Left forelimb (tissue), 1 donor: ENCODE measurements around the gene ING4.

Experiments
- DNase-seq: peaks from one replicate; pipeline ENCODE4 v3.0.0-alpha.2; 2018; ENCODE audit warnings: low spot score

ING4 gene

GRCh38 chr12:6606331-6607131, 56.4 kb downstream of the ING4 start:
- DNase-seq, result no peak

GRCh38 chr12:6605421-6606330, 57.2 kb downstream of the ING4 start:
- DNase-seq, result no peak

GRCh38 chr12:6604259-6605029, 58.5 kb downstream of the ING4 start:
- DNase-seq, result no peak

GRCh38 chr12:6603095-6603567, 59.8 kb downstream of the ING4 start:
- DNase-seq, result no peak

- no peak for DNase-seq
Observed at GRCh38 chr12:6602526-6602925, 60.4 kb downstream of the ING4 start.
